HEK293 (cell line): Measurements from ENCODE around the gene DCPS.
"Not testable (repeated sequence)": the region's sequence is repeated elsewhere in the genome, so short reads cannot be mapped to it uniquely, and the experiment has no call there.

ENCODE experiments used
- CTCF ChIA-PET: fragments of 350-600 bp; formaldehyde crosslinking; extraction: SDS; loops from one replicate; lab custom pipeline; 2021; ENCODE audit warnings: antibody characterized with exemption; lab: Yijun Ruan, JAX
- POLR2A ChIA-PET: fragments of 300-600 bp; formaldehyde crosslinking; extraction: SDS; loops from one replicate; lab custom pipeline; 2020; ENCODE audit warnings: antibody characterized with exemption, inconsistent platforms; lab: Yijun Ruan, JAX
- H3K27ac ChIP-seq: fragments of 200-500 bp; sonication (Bioruptor generic); 2 replicates; pipeline ENCODE4 v1.5.1; 2014; ENCODE audit warnings: low read depth, low read length, control low read depth, inconsistent platforms; ENCODE audit errors: extremely low read depth
- H3K36me3 ChIP-seq, 2 experiments: fragments of 200-500 bp in 1 of 2; sonication (Bioruptor generic) in 1 of 2; 1 replicate in 1 of 2; 2 replicates in 1 of 2; pipeline ENCODE4 v1.5.1; 2014 to 2017; ENCODE audit warnings: inconsistent platforms in 2 of 2, low read length in 2 of 2; ENCODE audit not compliant: control insufficient read depth in 2 of 2, insufficient read depth in 1 of 2
- H3K4me1 ChIP-seq: fragments of 200-500 bp; sonication (Bioruptor generic); 2 replicates; pipeline ENCODE4 v1.5.1; 2014; ENCODE audit warnings: mild to moderate bottlenecking, low read length, inconsistent platforms; ENCODE audit not compliant: control insufficient read depth, insufficient read depth
- H3K4me3 ChIP-seq: 2 replicates; pipeline ENCODE4 v1.5.1; 2011; ENCODE audit warnings: low read depth, mild to moderate bottlenecking, control low read depth, low read length, moderate library complexity
- H3K9me3 ChIP-seq: fragments of 200-500 bp; sonication (Bioruptor generic); 2 replicates; pipeline ENCODE4 v1.5.1; 2014; ENCODE audit warnings: low read depth, low read length, inconsistent platforms; ENCODE audit not compliant: control insufficient read depth, insufficient read depth
- AEBP2 ChIP-seq: fragments of 450-650 bp; formaldehyde crosslinking; IDR thresholded peaks from 2 replicates; pipeline ENCODE4 v1.5.1; 2016; ENCODE audit warnings: missing biosample characterization, missing genetic modification characterization, borderline replicate concordance
- KLF16 ChIP-seq: fragments of 450-650 bp; formaldehyde crosslinking; IDR thresholded peaks from 2 replicates; pipeline ENCODE4 v1.5.1; 2017; ENCODE audit warnings: missing biosample characterization, missing genetic modification characterization
- TRIM28 ChIP-seq: IDR thresholded peaks from 2 replicates; pipeline ENCODE4 v1.6.1; 2011; ENCODE audit warnings: low read length, control low read depth, borderline replicate concordance
- ZFHX2 ChIP-seq: fragments of 450-650 bp; formaldehyde crosslinking; conservative IDR thresholded peaks from 2 replicates; pipeline ENCODE4 v1.5.1; 2016; ENCODE audit warnings: missing biosample characterization, missing genetic modification characterization
- ZNF155 ChIP-seq: fragments of 450-650 bp; formaldehyde crosslinking; IDR thresholded peaks from 2 replicates; pipeline ENCODE4 v1.5.1; 2016; ENCODE audit warnings: missing biosample characterization, missing genetic modification characterization
- ZNF169 ChIP-seq: fragments of 450-650 bp; formaldehyde crosslinking; IDR thresholded peaks from 2 replicates; pipeline ENCODE4 v1.5.1; 2016; ENCODE audit warnings: missing biosample characterization, missing genetic modification characterization
- ZNF350 ChIP-seq: fragments of 450-650 bp; formaldehyde crosslinking; IDR thresholded peaks from 2 replicates; pipeline ENCODE4 v1.5.0; 2017; ENCODE audit warnings: missing biosample characterization, mild to moderate bottlenecking, missing genetic modification characterization
- ZNF398 ChIP-seq: fragments of 450-650 bp; formaldehyde crosslinking; IDR thresholded peaks from 2 replicates; pipeline ENCODE4 v1.5.1; 2017; ENCODE audit warnings: missing biosample characterization, missing genetic modification characterization
- ZNF449 ChIP-seq: fragments of 450-650 bp; formaldehyde crosslinking; IDR thresholded peaks from 2 replicates; pipeline ENCODE4 v1.5.1; 2017; ENCODE audit warnings: missing biosample characterization, mild to moderate bottlenecking, missing genetic modification characterization, moderate library complexity
- ZNF501 ChIP-seq: fragments of 450-650 bp; formaldehyde crosslinking; IDR thresholded peaks from 2 replicates; pipeline ENCODE4 v1.5.1; 2016; ENCODE audit warnings: missing biosample characterization, missing genetic modification characterization
- ZNF560 ChIP-seq: fragments of 450-650 bp; formaldehyde crosslinking; IDR thresholded peaks from 2 replicates; pipeline ENCODE4 v1.5.1; 2017; ENCODE audit warnings: missing biosample characterization, missing genetic modification characterization, borderline replicate concordance
- ZNF561 ChIP-seq: fragments of 450-650 bp; IDR thresholded peaks from 2 replicates; pipeline ENCODE4 v1.5.1; 2018; ENCODE audit warnings: missing biosample characterization, missing genetic modification characterization, borderline replicate concordance
- ZNF76 ChIP-seq: fragments of 450-650 bp; formaldehyde crosslinking; IDR thresholded peaks from 2 replicates; pipeline ENCODE4; 2016; ENCODE audit warnings: low read depth, missing biosample characterization, missing genetic modification characterization, borderline replicate concordance
- ZNF837 ChIP-seq: fragments of 450-650 bp; formaldehyde crosslinking; IDR thresholded peaks from 2 replicates; pipeline ENCODE4 v1.5.1; 2016; ENCODE audit warnings: missing biosample characterization, missing genetic modification characterization
- ZSCAN30 ChIP-seq: fragments of 450-650 bp; IDR thresholded peaks from 2 replicates; pipeline ENCODE4 v1.5.1; 2018; ENCODE audit warnings: missing biosample characterization, mild to moderate bottlenecking, missing genetic modification characterization, moderate library complexity
- TF ChIP-seq, protein P1 (sequence below): fragments of 450-650 bp; formaldehyde crosslinking; IDR thresholded peaks from 2 replicates; pipeline ENCODE4 v1.5.1; 2016; ENCODE audit warnings: missing biosample characterization, missing genetic modification characterization

The DCPS gene

GRCh38 chr11:126383339-126384335 lies 79.8 kb downstream of the DCPS start (continued):
- TF ChIP-seq, protein P1, sequence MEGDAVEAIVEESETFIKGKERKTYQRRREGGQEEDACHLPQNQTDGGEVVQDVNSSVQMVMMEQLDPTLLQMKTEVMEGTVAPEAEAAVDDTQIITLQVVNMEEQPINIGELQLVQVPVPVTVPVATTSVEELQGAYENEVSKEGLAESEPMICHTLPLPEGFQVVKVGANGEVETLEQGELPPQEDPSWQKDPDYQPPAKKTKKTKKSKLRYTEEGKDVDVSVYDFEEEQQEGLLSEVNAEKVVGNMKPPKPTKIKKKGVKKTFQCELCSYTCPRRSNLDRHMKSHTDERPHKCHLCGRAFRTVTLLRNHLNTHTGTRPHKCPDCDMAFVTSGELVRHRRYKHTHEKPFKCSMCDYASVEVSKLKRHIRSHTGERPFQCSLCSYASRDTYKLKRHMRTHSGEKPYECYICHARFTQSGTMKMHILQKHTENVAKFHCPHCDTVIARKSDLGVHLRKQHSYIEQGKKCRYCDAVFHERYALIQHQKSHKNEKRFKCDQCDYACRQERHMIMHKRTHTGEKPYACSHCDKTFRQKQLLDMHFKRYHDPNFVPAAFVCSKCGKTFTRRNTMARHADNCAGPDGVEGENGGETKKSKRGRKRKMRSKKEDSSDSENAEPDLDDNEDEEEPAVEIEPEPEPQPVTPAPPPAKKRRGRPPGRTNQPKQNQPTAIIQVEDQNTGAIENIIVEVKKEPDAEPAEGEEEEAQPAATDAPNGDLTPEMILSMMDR (tag by site-specific recombination) = no peak
- no peak for TF ChIP-seq ZNF837 (tag by site-specific recombination)

GRCh38 chr11:126384449-126385070 lies 80.7 kb downstream of the DCPS start:
- Histone ChIP-seq H3K36me3 (no peaks in the 10 kb centered on the region), H3K27ac (no peak overlapping the region), H3K4me3 (no peak overlapping the region), H3K4me1 (no peaks in the 10 kb centered on the region), H3K9me3 (no peaks in the 10 kb centered on the region)
- CTCF ChIA-PET = no interaction called here
- POLR2A ChIA-PET = no interaction called here
- no peak for TF ChIP-seq AEBP2 (tag by site-specific recombination)
- TF ChIP-seq ZNF155 = no peak
- no peak for TF ChIP-seq KLF16
- no peak for TF ChIP-seq TRIM28
- TF ChIP-seq ZNF560 = no peak
- TF ChIP-seq ZNF76 (tag by site-specific recombination) = no peak
- TF ChIP-seq ZNF449 (tag by site-specific recombination) = no peak
- no peak for TF ChIP-seq ZNF501 (tag by site-specific recombination)
- TF ChIP-seq, all 188 proteins: peak for 0

GRCh38 chr11:126385991-126386728 lies 82.3 kb downstream of the DCPS start:
- TF ChIP-seq ZNF350 (tag by site-specific recombination) = no peak
- TF ChIP-seq ZNF169 (tag by site-specific recombination) = no peak
- TF ChIP-seq ZNF561 (tag by site-specific recombination) = no peak
- TF ChIP-seq ZFHX2 (tag by site-specific recombination) = no peak
- no peak for TF ChIP-seq ZNF398 (tag by site-specific recombination)
- no peak for TF ChIP-seq ZSCAN30 (tag by site-specific recombination)
- no peaks in the 10 kb centered on the region for H3K36me3 ChIP-seq
- no peaks in the 10 kb centered on the region for H3K4me1 ChIP-seq
- H3K9me3 ChIP-seq = no peaks in the 10 kb centered on the region
- no peak overlapping the region for H3K27ac ChIP-seq
- ChIA-PET CTCF (no interaction called here), POLR2A (no interaction called here)
- no peak overlapping the region for H3K4me3 ChIP-seq

DNA sequence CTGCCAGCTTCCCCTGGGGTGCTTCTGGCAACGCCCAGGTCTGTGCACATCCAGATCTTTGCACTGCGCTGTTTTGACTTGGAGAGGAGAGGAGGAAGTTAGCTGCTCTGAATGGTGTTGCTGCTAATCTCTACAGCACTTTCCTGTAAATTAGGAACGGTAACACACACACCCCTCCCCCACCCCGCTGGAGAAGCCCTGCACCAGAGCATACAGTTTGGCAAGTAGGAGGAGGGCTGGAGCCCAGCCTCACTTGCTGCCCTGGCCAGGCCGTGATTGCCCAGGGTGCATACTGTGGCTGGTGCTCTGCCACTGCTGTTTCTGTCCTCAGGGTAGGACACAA lies 82.8 kb downstream of the DCPS start:
- POLR2A ChIA-PET, H3K36me3 ChIP-seq, H3K9me3 ChIP-seq, H3K4me1 ChIP-seq, H3K4me3 ChIP-seq, H3K27ac ChIP-seq: not testable (repeated sequence)
- CTCF ChIA-PET = interaction anchor here (1.6 kb wide), 1 partner anchor 76 kb away, joined by 4 read pairs; no protein-coding TSS in a partner anchor
